Thoracic aorta (tissue), 2 donors: ENCODE measurements around the gene B4GALNT3. TPM values are rescaled to one million over a fixed set of nuclear protein-coding genes. Genes with fewer than 3 reads are reported as not detected.

Source experiments
- ATAC-seq: fragments of 150-250 bp; one replicate; pipeline ENCODE4 v1.8.0; 2017; ENCODE audit warnings: low read depth; ENCODE audit not compliant: insufficient number of reproducible peaks, low FRiP score
- DNase-seq: peaks from one replicate; pipeline ENCODE4 v3.0.0-alpha.2; 2020; ENCODE audit warnings: low spot score
- H3K27ac ChIP-seq, 2 donors: fragments of 200-600 bp; sonication (generic); 1 replicate in 1 of 2; 2 replicates in 1 of 2; pipeline ENCODE4 v1.5.1; 2016; ENCODE audit warnings: mild to moderate bottlenecking in 2 of 2, moderate library complexity in 2 of 2
- H3K27me3 ChIP-seq: fragments of 200-600 bp; sonication (generic); replicated peaks from 2 replicates; pipeline ENCODE4 v1.6.0; 2016; ENCODE audit warnings: mild to moderate bottlenecking; ENCODE audit not compliant: insufficient read depth
- H3K36me3 ChIP-seq: fragments of 200-600 bp; sonication (generic); one replicate; pipeline ENCODE4 v1.5.1; 2016
- H3K4me1 ChIP-seq, 2 donors: fragments of 200-600 bp; sonication (generic); 1 replicate in 1 of 2; 2 replicates in 1 of 2; pipeline versions ENCODE4 v1.5.1 to v1.6.0; 2016; ENCODE audit warnings: low read depth in 2 of 2, mild to moderate bottlenecking in 1 of 2; ENCODE audit not compliant: control insufficient read depth in 1 of 2
- H3K4me3 ChIP-seq: fragments of 200-600 bp; sonication (generic); 2 replicates; pipeline ENCODE4 v1.5.1; 2016; ENCODE audit warnings: mild to moderate bottlenecking
- H3K9me3 ChIP-seq: fragments of 200-600 bp; sonication (generic); 2 replicates; pipeline ENCODE4 v1.5.1; 2016
- total RNA-seq, 2 donors: library from RNA; depleted of rRNA; stranded (reverse); fragments of >200 nt; gene quantifications; one replicate each; pipeline versions ENCODE4 v1.1.0 to v1.2.3, GENCODE V29; 2016
- TF ChIP-seq, protein P1 (sequence below): fragments of 200-600 bp; sonication (generic); IDR thresholded peaks from one replicate; pipeline ENCODE4 v1.5.1; 2019; ENCODE audit warnings: antibody characterized with exemption

B4GALNT3 gene
- total RNA-seq, 2 donors from 2014 or later = 16.8 to 22.3 TPM

- TF ChIP-seq, protein P1, sequence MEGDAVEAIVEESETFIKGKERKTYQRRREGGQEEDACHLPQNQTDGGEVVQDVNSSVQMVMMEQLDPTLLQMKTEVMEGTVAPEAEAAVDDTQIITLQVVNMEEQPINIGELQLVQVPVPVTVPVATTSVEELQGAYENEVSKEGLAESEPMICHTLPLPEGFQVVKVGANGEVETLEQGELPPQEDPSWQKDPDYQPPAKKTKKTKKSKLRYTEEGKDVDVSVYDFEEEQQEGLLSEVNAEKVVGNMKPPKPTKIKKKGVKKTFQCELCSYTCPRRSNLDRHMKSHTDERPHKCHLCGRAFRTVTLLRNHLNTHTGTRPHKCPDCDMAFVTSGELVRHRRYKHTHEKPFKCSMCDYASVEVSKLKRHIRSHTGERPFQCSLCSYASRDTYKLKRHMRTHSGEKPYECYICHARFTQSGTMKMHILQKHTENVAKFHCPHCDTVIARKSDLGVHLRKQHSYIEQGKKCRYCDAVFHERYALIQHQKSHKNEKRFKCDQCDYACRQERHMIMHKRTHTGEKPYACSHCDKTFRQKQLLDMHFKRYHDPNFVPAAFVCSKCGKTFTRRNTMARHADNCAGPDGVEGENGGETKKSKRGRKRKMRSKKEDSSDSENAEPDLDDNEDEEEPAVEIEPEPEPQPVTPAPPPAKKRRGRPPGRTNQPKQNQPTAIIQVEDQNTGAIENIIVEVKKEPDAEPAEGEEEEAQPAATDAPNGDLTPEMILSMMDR = no peak
- H3K27me3 ChIP-seq = no peaks in the 10 kb centered on the region
- H3K27ac ChIP-seq = no peak overlapping the region
- no peaks in the 10 kb centered on the region for H3K9me3 ChIP-seq
- ATAC-seq (no peak), DNase-seq (no peak)
- H3K4me3 ChIP-seq = no peak overlapping the region
- no peaks in the 10 kb centered on the region for H3K36me3 ChIP-seq
- no peaks in the 10 kb centered on the region for H3K4me1 ChIP-seq
Observed at GRCh38 chr12:522692-523378, 63.1 kb downstream of the B4GALNT3 start.

DNA sequence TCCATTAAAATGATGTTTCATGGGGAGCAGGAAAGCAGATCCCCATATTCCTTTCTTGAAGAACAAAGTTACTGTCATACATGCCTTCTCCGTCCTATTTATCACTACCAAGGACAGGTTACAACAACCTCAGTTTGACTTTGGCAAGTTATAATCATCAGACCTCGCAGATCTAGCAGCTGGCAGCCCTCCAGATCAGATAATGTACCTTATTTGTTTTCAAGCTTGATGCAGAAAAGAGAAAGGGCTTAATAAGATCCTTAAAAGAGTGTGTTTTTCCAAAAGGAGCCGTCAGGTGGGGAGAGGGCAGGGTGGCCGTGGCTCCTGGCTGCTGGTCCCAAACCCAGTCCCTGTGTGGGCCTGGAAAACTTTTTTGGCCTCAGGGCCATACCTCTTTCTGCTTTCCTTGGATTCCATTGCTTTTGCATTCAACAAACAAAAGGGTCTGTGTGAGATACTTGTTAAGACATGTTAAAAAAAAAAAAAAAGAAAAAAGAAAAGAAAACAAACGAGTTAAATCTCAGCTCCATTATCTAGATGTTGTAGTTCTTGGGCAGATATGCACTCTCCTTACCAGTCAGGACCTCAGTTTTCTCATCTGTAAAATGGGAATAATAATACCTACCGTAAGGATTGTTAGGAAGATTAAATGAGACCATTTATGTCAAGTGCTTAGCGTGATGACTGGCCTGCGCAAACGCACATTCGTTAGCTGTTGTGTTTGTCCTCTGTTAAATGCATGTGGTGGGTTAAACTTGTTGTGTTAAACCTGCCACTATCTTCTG, 64.6 kb downstream of the B4GALNT3 start:
- Histone ChIP-seq H3K36me3 (no peaks in the 10 kb centered on the region), H3K9me3 (no peaks in the 10 kb centered on the region), H3K4me3 (no peak overlapping the region), H3K27me3 (no peaks in the 10 kb centered on the region), H3K4me1 (no peaks in the 10 kb centered on the region), H3K27ac (no peak overlapping the region)
- TF ChIP-seq, protein P1 = no peak
- no peak for ATAC-seq
- no peak for DNase-seq

- H3K9me3 ChIP-seq = no peaks in the 10 kb centered on the region
- no peak overlapping the region for H3K27ac ChIP-seq
- ATAC-seq (no peak), DNase-seq (no peak)
- H3K36me3 ChIP-seq = no peaks in the 10 kb centered on the region
- no peak overlapping the region for H3K4me3 ChIP-seq
- H3K4me1 ChIP-seq = no peaks in the 10 kb centered on the region
- H3K27me3 ChIP-seq = no peaks in the 10 kb centered on the region
- TF ChIP-seq, protein P1 = no peak
Observed at GRCh38 chr12:526089-526488, 66.3 kb downstream of the B4GALNT3 start.

DNA sequence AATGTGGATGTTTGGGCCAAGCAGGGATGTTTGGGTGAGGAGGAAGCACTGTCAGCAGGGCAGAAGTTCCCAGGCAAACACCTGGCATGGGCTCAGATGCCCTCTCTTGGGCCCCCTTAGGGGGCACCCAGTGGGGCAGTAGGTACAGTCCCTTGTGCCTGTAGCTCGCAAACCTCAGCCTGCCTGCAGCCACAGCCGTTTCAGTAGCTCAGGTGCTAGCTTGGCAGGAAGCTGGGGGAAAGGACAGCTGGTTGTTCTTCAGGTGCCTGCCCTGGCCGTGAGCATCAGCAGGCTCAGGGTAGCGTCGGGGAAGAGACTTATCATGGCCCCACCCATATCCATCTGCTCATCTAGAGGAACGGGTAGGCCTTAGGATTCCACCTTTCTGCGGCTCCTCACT, 67.5 kb downstream of the B4GALNT3 start:
- H3K4me3 ChIP-seq = no peak overlapping the region
- H3K36me3 ChIP-seq = no peaks in the 10 kb centered on the region
- H3K27ac ChIP-seq = no peak overlapping the region
- no peak for DNase-seq
- no peaks in the 10 kb centered on the region for H3K4me1 ChIP-seq
- peaks cover 3% of the 10 kb centered on the region for H3K9me3 ChIP-seq
- TF ChIP-seq, protein P1 = no peak
- ATAC-seq = no peak
- no peaks in the 10 kb centered on the region for H3K27me3 ChIP-seq

GRCh38 chr12:527729-528128, 68.0 kb downstream of the B4GALNT3 start:
- Histone ChIP-seq H3K27me3 (no peaks in the 10 kb centered on the region), H3K36me3 (no peaks in the 10 kb centered on the region), H3K27ac (no peak overlapping the region), H3K4me1 (no peaks in the 10 kb centered on the region), H3K9me3 (peaks cover 6% of the 10 kb centered on the region), H3K4me3 (no peak overlapping the region)
- no peak for ATAC-seq
- DNase-seq = no peak
- TF ChIP-seq, protein P1 = no peak
